ENCODE data around the gene C22orf42.

DNA sequence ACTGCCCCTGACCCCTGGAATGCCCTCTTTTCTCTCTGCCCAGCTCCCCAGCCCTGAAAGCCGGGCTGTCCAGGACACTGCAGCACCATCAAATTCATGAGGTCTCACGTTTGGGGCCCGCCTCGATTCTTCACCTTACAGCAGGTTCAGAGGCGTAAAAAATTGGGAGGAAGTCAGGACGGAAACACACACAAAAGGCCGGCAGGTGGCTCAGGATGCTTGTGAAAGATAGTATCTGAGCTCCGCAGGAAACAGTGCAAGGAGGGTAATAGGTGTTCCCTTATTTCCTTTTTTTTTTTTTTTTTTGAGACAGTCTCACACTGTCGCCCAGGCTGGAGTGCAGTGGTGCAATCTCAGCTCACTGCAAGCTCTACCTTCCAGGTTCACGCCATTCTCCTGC is 41.6 kb upstream of the C22orf42 start:
- TF ChIP-seq, protein P1, sequence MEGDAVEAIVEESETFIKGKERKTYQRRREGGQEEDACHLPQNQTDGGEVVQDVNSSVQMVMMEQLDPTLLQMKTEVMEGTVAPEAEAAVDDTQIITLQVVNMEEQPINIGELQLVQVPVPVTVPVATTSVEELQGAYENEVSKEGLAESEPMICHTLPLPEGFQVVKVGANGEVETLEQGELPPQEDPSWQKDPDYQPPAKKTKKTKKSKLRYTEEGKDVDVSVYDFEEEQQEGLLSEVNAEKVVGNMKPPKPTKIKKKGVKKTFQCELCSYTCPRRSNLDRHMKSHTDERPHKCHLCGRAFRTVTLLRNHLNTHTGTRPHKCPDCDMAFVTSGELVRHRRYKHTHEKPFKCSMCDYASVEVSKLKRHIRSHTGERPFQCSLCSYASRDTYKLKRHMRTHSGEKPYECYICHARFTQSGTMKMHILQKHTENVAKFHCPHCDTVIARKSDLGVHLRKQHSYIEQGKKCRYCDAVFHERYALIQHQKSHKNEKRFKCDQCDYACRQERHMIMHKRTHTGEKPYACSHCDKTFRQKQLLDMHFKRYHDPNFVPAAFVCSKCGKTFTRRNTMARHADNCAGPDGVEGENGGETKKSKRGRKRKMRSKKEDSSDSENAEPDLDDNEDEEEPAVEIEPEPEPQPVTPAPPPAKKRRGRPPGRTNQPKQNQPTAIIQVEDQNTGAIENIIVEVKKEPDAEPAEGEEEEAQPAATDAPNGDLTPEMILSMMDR (IDR thresholded peaks at IDR 0.05) = no peak
- TF ChIP-seq CEBPB (IDR thresholded peaks at IDR 0.05) (no peak), EHF (CRISPR knock-in tag; IDR thresholded peaks at IDR 0.05) (no peak), HDAC2 (IDR thresholded peaks at IDR 0.05) (no peak), POLR2A (IDR thresholded peaks at IDR 0.05; ENCODE audit: low read length) (no peak), KDM5A (IDR thresholded peaks at IDR 0.05) (no peak), ZFP36 (IDR thresholded peaks at IDR 0.05; ENCODE audit: borderline replicate concordance, partially characterized antibody) (no peak), SMC3 (IDR thresholded peaks at IDR 0.05) (no peak), RCOR1 (IDR thresholded peaks at IDR 0.05; ENCODE audit: low read depth, low read length) (no peak), ZC3H11A (IDR thresholded peaks at IDR 0.05) (no peak), MAFK (IDR thresholded peaks at IDR 0.05; ENCODE audit: partially characterized antibody) (no peak)
- TF ChIP-seq, protein P2, sequence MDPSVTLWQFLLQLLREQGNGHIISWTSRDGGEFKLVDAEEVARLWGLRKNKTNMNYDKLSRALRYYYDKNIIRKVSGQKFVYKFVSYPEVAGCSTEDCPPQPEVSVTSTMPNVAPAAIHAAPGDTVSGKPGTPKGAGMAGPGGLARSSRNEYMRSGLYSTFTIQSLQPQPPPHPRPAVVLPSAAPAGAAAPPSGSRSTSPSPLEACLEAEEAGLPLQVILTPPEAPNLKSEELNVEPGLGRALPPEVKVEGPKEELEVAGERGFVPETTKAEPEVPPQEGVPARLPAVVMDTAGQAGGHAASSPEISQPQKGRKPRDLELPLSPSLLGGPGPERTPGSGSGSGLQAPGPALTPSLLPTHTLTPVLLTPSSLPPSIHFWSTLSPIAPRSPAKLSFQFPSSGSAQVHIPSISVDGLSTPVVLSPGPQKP (IDR thresholded peaks at IDR 0.05; ENCODE audit: low read depth, low read length) = no peak
